ENCODE measurements around the gene RIT2.

RIT2 gene

GRCh38 chr18:42969366-42969765 is 146.1 kb downstream of the RIT2 start:
- Histone ChIP-seq H3K9me3 (ENCODE audit: severe bottlenecking) (no peaks in the 10 kb centered on the region), H3K27ac (ENCODE audit: poor library complexity, severe bottlenecking) (no peak overlapping the region), H3K4me3 (ENCODE audit: severe bottlenecking) (no peak overlapping the region), H3K4me1 (ENCODE audit: insufficient read depth, poor library complexity, severe bottlenecking) (no peaks in the 10 kb centered on the region), H3K36me3 (ENCODE audit: low read depth) (no peaks in the 10 kb centered on the region), H3K27me3 (ENCODE audit: insufficient read depth, poor library complexity, severe bottlenecking) (no peaks in the 10 kb centered on the region)
- TF ChIP-seq, protein P1, sequence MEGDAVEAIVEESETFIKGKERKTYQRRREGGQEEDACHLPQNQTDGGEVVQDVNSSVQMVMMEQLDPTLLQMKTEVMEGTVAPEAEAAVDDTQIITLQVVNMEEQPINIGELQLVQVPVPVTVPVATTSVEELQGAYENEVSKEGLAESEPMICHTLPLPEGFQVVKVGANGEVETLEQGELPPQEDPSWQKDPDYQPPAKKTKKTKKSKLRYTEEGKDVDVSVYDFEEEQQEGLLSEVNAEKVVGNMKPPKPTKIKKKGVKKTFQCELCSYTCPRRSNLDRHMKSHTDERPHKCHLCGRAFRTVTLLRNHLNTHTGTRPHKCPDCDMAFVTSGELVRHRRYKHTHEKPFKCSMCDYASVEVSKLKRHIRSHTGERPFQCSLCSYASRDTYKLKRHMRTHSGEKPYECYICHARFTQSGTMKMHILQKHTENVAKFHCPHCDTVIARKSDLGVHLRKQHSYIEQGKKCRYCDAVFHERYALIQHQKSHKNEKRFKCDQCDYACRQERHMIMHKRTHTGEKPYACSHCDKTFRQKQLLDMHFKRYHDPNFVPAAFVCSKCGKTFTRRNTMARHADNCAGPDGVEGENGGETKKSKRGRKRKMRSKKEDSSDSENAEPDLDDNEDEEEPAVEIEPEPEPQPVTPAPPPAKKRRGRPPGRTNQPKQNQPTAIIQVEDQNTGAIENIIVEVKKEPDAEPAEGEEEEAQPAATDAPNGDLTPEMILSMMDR (IDR thresholded peaks at IDR 0.05; ENCODE audit: poor library complexity, severe bottlenecking) = no peak
- ATAC-seq (ENCODE audit: low read depth) (no peak), DNase-seq (ENCODE audit: low spot score) (no peak)

DNA sequence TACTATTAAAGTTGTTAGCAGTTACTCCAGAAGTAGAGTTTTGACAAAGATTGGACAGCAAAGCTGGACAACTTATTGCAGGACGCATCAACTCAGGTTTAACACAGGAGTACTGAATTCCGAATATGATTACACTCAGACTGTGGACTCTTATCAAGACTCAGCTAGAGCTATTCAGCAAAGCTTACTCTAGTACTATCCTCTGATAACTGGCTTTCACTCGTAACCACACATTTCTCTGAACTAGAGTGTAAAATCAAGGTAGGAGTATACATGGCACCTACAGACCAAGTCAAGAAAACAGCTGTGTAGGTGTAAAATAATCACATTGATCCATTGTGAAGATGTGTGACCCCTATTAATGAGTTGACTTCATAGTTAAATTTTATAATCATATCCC is 154.2 kb downstream of the RIT2 start:
- Histone ChIP-seq H3K4me1 (ENCODE audit: insufficient read depth, poor library complexity, severe bottlenecking) (no peaks in the 10 kb centered on the region), H3K9me3 (ENCODE audit: severe bottlenecking) (no peaks in the 10 kb centered on the region), H3K36me3 (ENCODE audit: low read depth) (no peaks in the 10 kb centered on the region), H3K4me3 (ENCODE audit: severe bottlenecking) (no peak overlapping the region), H3K27me3 (ENCODE audit: insufficient read depth, poor library complexity, severe bottlenecking) (no peaks in the 10 kb centered on the region), H3K27ac (ENCODE audit: poor library complexity, severe bottlenecking) (no peak overlapping the region)
- TF ChIP-seq, protein P1 (IDR thresholded peaks at IDR 0.05; ENCODE audit: poor library complexity, severe bottlenecking) = no peak
- no peak for DNase-seq (ENCODE audit: low spot score)
- ATAC-seq (ENCODE audit: low read depth) = no peak

DNA sequence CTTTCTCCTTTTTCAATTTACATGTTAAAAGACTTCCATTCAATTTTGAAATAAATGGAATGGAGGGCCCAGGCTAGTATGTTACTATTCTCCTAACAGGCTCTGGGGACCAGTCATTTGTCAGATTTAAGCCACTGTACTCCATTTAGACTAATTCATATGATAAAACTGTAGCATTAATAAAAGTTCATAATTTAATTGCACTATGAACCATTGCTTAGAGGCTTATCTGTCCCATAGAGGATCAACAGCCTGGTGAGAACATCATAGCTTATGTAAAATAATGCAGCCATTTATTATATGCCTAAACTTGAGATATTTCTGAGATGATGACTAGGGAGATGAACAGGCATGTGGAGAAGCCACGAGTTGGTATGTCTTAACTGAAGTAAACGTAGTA is 156.0 kb downstream of the RIT2 start:
- Histone ChIP-seq H3K4me3 (ENCODE audit: severe bottlenecking) (no peak overlapping the region), H3K27me3 (ENCODE audit: insufficient read depth, poor library complexity, severe bottlenecking) (no peaks in the 10 kb centered on the region), H3K9me3 (ENCODE audit: severe bottlenecking) (no peaks in the 10 kb centered on the region), H3K4me1 (ENCODE audit: insufficient read depth, poor library complexity, severe bottlenecking) (no peaks in the 10 kb centered on the region), H3K36me3 (ENCODE audit: low read depth) (no peaks in the 10 kb centered on the region), H3K27ac (ENCODE audit: poor library complexity, severe bottlenecking) (no peak overlapping the region)
- ATAC-seq (ENCODE audit: low read depth) (no peak), DNase-seq (ENCODE audit: low spot score) (no peak)
- TF ChIP-seq, protein P1 (IDR thresholded peaks at IDR 0.05; ENCODE audit: poor library complexity, severe bottlenecking) = no peak

- H3K27me3 ChIP-seq (ENCODE audit: insufficient read depth, poor library complexity, severe bottlenecking) = no peaks in the 10 kb centered on the region
- H3K4me1 ChIP-seq (ENCODE audit: insufficient read depth, poor library complexity, severe bottlenecking) = no peaks in the 10 kb centered on the region
- H3K36me3 ChIP-seq (ENCODE audit: low read depth) = no peaks in the 10 kb centered on the region
- no peak overlapping the region for H3K27ac ChIP-seq (ENCODE audit: poor library complexity, severe bottlenecking)
- DNase-seq (ENCODE audit: low spot score) (no peak), ATAC-seq (ENCODE audit: low read depth) (no peak)
- H3K4me3 ChIP-seq (ENCODE audit: severe bottlenecking) = no peak overlapping the region
- no peaks in the 10 kb centered on the region for H3K9me3 ChIP-seq (ENCODE audit: severe bottlenecking)
- TF ChIP-seq, protein P1 (IDR thresholded peaks at IDR 0.05; ENCODE audit: poor library complexity, severe bottlenecking) = no peak
Measured at GRCh38 chr18:42958353-42958752, 157.1 kb downstream of the RIT2 start.

DNA sequence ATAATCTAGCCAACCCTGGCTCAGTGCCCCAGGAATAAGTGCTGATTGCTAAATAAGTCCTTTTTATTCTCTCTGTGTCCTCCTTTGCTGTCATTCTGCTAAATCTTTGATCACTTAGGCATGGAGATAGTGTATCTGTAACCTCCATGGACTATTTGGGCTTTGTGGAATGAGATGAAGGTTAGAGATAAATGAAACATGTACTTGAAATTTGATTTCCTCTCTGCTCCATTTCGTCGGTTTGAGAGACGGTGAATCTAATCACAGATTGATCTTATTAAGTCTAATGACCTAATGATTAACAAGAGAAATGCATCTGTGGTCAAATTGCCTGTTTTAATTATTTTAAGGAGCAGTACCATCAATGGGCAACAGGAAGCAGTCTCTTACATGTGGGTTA is 159.2 kb downstream of the RIT2 start:
- Histone ChIP-seq H3K36me3 (ENCODE audit: low read depth) (no peaks in the 10 kb centered on the region), H3K27ac (ENCODE audit: poor library complexity, severe bottlenecking) (no peak overlapping the region), H3K27me3 (ENCODE audit: insufficient read depth, poor library complexity, severe bottlenecking) (no peaks in the 10 kb centered on the region), H3K4me3 (ENCODE audit: severe bottlenecking) (no peak overlapping the region), H3K9me3 (ENCODE audit: severe bottlenecking) (no peaks in the 10 kb centered on the region), H3K4me1 (ENCODE audit: insufficient read depth, poor library complexity, severe bottlenecking) (no peaks in the 10 kb centered on the region)
- TF ChIP-seq, protein P1 (IDR thresholded peaks at IDR 0.05; ENCODE audit: poor library complexity, severe bottlenecking) = no peak
- ATAC-seq (ENCODE audit: low read depth) (no peak), DNase-seq (ENCODE audit: low spot score) (no peak)

Data from RWPE2 (cell line).